GM19324 (cell line): Measurements from ENCODE around the gene ANKRD26.
A peak's percentile ranks its signal among the peaks of the same experiment; 100 is the strongest.

Experiments used
- ATAC-seq: cut with Tn5 transposase; IDR thresholded peaks from one replicate; pipeline ENCODE4 v1.9.1; 2021; ENCODE audit warnings: mild to moderate bottlenecking, moderate library complexity; ENCODE audit not compliant: unreplicated experiment, low FRiP score

ANKRD26 gene

GRCh38 chr10:27022048-27022447 is 78.2 kb downstream of the ANKRD26 start:
- no peak for ATAC-seq

GRCh38 chr10:27020243-27020642 is 80.1 kb downstream of the ANKRD26 start:
- no peak for ATAC-seq

GRCh38 chr10:27019827-27020226 is 80.5 kb downstream of the ANKRD26 start:
- ATAC-seq, result no peak

GRCh38 chr10:26997610-26998009 is 102.7 kb downstream of the ANKRD26 start:
- ATAC-seq, result no peak

GRCh38 chr10:26994743-26995142 is 105.6 kb downstream of the ANKRD26 start:
- ATAC-seq, result no peak

- no peak for ATAC-seq
Measured at GRCh38 chr10:26987851-26988250, 112.4 kb downstream of the ANKRD26 start.

GRCh38 chr10:26983156-26983555 is 117.1 kb downstream of the ANKRD26 start:
- ATAC-seq, result no peak

- no peak for ATAC-seq
Measured at GRCh38 chr10:26982058-26982457, 118.2 kb downstream of the ANKRD26 start.

- ATAC-seq, result no peak
Measured at GRCh38 chr10:26981232-26981824, 119.0 kb downstream of the ANKRD26 start.

- no peak for ATAC-seq
Measured at GRCh38 chr10:26978519-26978918, 121.8 kb downstream of the ANKRD26 start.

- no peak for ATAC-seq
Measured at GRCh38 chr10:26977635-26978034, 122.7 kb downstream of the ANKRD26 start.

- ATAC-seq, result no peak
Measured at GRCh38 chr10:26970667-26971066, 129.6 kb downstream of the ANKRD26 start.

- peak; percentile 70 for ATAC-seq
Measured at GRCh38 chr10:26969145-26969926, 131.0 kb downstream of the ANKRD26 start.

- ATAC-seq, result no peak
Measured at GRCh38 chr10:26962835-26963234, 137.5 kb downstream of the ANKRD26 start.

GRCh38 chr10:26960308-26960707 is 140.0 kb downstream of the ANKRD26 start:
- no peak for ATAC-seq

GRCh38 chr10:26959841-26960240 is 140.5 kb downstream of the ANKRD26 start:
- no peak for ATAC-seq
